ENCODE results near the gene BMP8B. TPM values are rescaled to one million over a fixed set of nuclear protein-coding genes. Genes with fewer than 3 reads are reported as not detected.

The BMP8B gene
- polyA plus RNA-seq, 3 donors, result 0.14 to 1.3 (median 0.24) TPM

- intact Hi-C loops (cut with micrococcal nuclease), result loop anchor here (2.0 to 5.0 kb wide), 2 partner anchors 63 to 110 kb away; no protein-coding TSS in a partner anchor
- Histone ChIP-seq H3K27me3 (ENCODE audit: control insufficient read depth in 2 of 2, insufficient read depth in 2 of 2, low read length in 2 of 2) (peaks cover 13 to 49% of the 10 kb centered on the region in 2 donors), H3K4me3 (replicated peaks in 1 of 3; ENCODE audit: low read depth in 2 of 3, low read length in 3 of 3) (no peak overlapping the region), H3K9me3 (replicated peaks in 1 of 2; ENCODE audit: control insufficient read depth in 1 of 2, insufficient read depth in 1 of 2, low read length in 2 of 2) (no peaks in the 10 kb centered on the region), H3K4me2 (replicated peaks; ENCODE audit: extremely low read depth, low read length, poor library complexity, severe bottlenecking) (no peak overlapping the region), H3K36me3 (replicated peaks in 1 of 2; ENCODE audit: control insufficient read depth in 1 of 2, insufficient read depth in 2 of 2, low read length in 2 of 2) (no peaks in the 10 kb centered on the region), H3K4me1 (ENCODE audit: control insufficient read depth in 1 of 2, insufficient read depth in 2 of 2, low read length in 2 of 2) (no peaks in the 10 kb centered on the region), H4K20me1 (ENCODE audit: insufficient read depth, low read length) (no peaks in the 10 kb centered on the region), H3K27ac (ENCODE audit: low read depth in 1 of 2, low read length in 2 of 2) (no peak overlapping the region), H3K9ac (ENCODE audit: insufficient read depth, low read length, poor library complexity, severe bottlenecking) (no peak overlapping the region), H3K79me2 (ENCODE audit: insufficient read depth, low read length) (no peaks in the 10 kb centered on the region), H2AFZ (ENCODE audit: insufficient read depth, low read depth, low read length, poor library complexity, severe bottlenecking) (no peak overlapping the region)
- peaks cover 23 to 42% (median 37%) of the 10 kb centered on the region in 3 donors for H3K27me3 Mint-ChIP-seq (ENCODE audit: low read depth in 3 of 3)
- TF ChIP-seq CTCF (IDR thresholded peaks at IDR 0.05), result peak; percentile 81
- DNase-seq, result peak; percentile 27 to 53 (median 43)
- H3K36me3 Mint-ChIP-seq, result no peaks in the 10 kb centered on the region
- peaks cover under 1% of the 10 kb centered on the region for H3K4me1 Mint-ChIP-seq
- H3K9me3 Mint-ChIP-seq, result peaks cover 0 to 2% (median 0%) of the 10 kb centered on the region in 7 donors
- WGBS (ENCODE audit: insufficient coverage), result 42% methylated on average over 4 of the region's 7 CpGs
- H3K4me3 Mint-ChIP-seq, result no peak overlapping the region
- no peak overlapping the region for H3K27ac Mint-ChIP-seq
Measured at GRCh38 chr1:39720094-39720999, 68.3 kb downstream of the BMP8B start.

- Mint-ChIP-seq H3K36me3 (no peaks in the 10 kb centered on the region), H3K9me3 (peaks cover 0 to 2% (median 0%) of the 10 kb centered on the region in 7 donors), H3K4me1 (peaks cover 14% of the 10 kb centered on the region), H3K27me3 (ENCODE audit: low read depth in 3 of 3) (peaks cover 20 to 25% (median 21%) of the 10 kb centered on the region in 3 donors), H3K4me3 (peak overlapping the region in 1 of 2 donors; percentile 24), H3K27ac (peak overlapping the region in 1 of 7 donors; percentile 26)
- no peak for DNase-seq
- Histone ChIP-seq H3K27me3 (ENCODE audit: control insufficient read depth in 2 of 2, insufficient read depth in 2 of 2, low read length in 2 of 2) (peaks cover 10 to 32% of the 10 kb centered on the region in 2 donors), H3K4me2 (replicated peaks; ENCODE audit: extremely low read depth, low read length, poor library complexity, severe bottlenecking) (no peak overlapping the region), H3K4me1 (ENCODE audit: control insufficient read depth in 1 of 2, insufficient read depth in 2 of 2, low read length in 2 of 2) (peaks cover 5 to 7% of the 10 kb centered on the region in 2 donors), H3K79me2 (ENCODE audit: insufficient read depth, low read length) (no peaks in the 10 kb centered on the region), H2AFZ (ENCODE audit: insufficient read depth, low read depth, low read length, poor library complexity, severe bottlenecking) (no peak overlapping the region), H3K36me3 (replicated peaks in 1 of 2; ENCODE audit: control insufficient read depth in 1 of 2, insufficient read depth in 2 of 2, low read length in 2 of 2) (no peaks in the 10 kb centered on the region), H3K9ac (ENCODE audit: insufficient read depth, low read length, poor library complexity, severe bottlenecking) (no peak overlapping the region), H4K20me1 (ENCODE audit: insufficient read depth, low read length) (no peaks in the 10 kb centered on the region), H3K4me3 (replicated peaks in 1 of 3; ENCODE audit: low read depth in 2 of 3, low read length in 3 of 3) (no peak overlapping the region), H3K27ac (ENCODE audit: low read depth in 1 of 2, low read length in 2 of 2) (no peak overlapping the region), H3K9me3 (replicated peaks in 1 of 2; ENCODE audit: control insufficient read depth in 1 of 2, insufficient read depth in 1 of 2, low read length in 2 of 2) (no peaks in the 10 kb centered on the region)
- TF ChIP-seq CTCF (IDR thresholded peaks at IDR 0.05), result no peak
- intact Hi-C loops (cut with micrococcal nuclease), result loop anchor here in 1 of 2 donors (2.0 kb wide), 1 partner anchor 111 kb away; no protein-coding TSS in a partner anchor
- 68% methylated on average over 3 of the region's 6 CpGs for WGBS (ENCODE audit: insufficient coverage)
Measured at GRCh38 chr1:39717809-39718208, 70.9 kb downstream of the BMP8B start.

Data from CD14-positive monocyte (primary cell).